HG03095 (cell line): Measurements from ENCODE around the gene UBE2C.
A peak's percentile ranks its signal among the peaks of the same experiment; 100 is the strongest.

Source experiments
- ATAC-seq: cut with Tn5 transposase; IDR thresholded peaks from one replicate; pipeline ENCODE4 v1.9.1; 2021; ENCODE audit warnings: moderate library complexity; ENCODE audit not compliant: unreplicated experiment

UBE2C gene

DNA sequence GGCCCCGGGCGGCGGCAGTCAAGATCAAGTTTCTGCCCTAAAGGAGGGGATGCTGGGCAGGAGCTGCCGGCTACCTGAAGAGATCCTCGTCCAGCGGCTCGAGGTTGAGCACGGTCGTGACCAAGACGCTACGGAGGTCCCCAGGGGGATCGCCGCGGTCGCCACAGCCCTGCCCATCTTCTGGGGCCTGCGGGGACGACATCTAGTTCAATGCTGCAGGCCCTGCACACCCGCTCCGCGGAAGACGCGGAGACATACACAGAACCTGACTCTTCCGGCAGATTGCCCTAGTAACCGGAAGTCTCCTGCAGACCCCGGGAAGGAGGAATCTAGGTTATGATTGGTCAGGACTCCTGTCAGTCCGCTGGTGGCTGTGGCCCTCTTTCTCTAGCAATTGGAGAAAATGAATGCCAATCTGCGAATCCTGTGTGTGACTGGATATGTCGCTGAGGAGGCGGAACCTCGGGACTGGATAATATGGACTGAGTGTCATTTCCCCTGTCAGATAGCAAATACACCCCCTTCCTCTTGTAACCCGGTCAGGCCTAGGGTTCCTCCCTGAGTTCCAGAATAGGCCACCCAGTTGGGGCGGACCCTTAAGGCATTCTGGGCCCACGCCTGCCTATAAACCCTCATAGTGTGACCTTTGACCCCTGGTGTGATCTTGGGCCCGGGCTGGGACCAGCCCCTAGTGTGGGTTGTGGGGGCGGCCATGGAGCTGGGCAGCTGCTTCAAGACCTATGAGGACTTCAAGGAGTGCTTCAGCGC, 44.9 kb downstream of the UBE2C start, which contains the start of the genes ACOT8 and ZSWIM3:
Gene ACOT8 (minus strand): TSS at position 279 of the 768 bp plus-strand sequence. CDS start 77 bp downstream, at position 202.
Gene ZSWIM3 (plus strand): TSS at position 501 of the 768 bp plus-strand sequence. CDS start 212 bp downstream, at position 713.
- ATAC-seq = peak; percentile 89

DNA sequence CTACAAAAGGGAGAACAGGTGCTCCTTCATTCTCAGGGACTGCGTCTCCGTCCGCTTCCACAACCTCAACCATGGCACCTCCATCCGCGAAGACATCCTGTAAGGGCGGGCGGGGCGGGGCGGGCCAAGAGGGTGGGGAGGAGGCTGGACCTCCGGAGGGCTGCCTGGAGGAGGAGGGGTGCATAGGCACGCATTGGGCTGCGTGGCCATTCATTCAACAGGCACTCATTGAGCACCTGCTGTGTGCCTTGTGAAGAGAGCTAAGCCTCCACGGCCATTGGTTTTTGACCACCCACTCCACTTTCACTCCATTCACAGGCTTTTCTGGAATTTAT, 45.4 kb downstream of the UBE2C start:
- ATAC-seq = peak; percentile 24

DNA sequence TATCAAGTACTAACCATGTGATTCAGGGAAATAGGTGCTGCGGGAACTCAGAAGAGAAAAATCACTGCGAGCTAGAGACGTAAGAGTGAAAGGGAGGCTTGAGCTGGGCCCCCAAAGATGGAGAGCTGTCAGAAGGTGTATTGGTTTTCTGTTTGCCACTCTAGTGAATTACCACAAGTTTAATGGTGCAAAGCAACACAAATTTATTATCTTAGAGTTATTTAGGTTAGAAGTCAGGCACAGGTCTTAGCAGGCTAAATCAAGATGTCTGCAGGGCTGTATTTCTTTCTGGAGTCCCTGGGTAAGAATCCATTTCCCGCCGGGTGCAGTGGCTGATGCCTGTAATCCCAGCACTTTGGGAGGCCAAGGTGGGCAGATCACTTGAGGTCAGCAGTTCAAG, 47.5 kb downstream of the UBE2C start:
- ATAC-seq = no peak

DNA sequence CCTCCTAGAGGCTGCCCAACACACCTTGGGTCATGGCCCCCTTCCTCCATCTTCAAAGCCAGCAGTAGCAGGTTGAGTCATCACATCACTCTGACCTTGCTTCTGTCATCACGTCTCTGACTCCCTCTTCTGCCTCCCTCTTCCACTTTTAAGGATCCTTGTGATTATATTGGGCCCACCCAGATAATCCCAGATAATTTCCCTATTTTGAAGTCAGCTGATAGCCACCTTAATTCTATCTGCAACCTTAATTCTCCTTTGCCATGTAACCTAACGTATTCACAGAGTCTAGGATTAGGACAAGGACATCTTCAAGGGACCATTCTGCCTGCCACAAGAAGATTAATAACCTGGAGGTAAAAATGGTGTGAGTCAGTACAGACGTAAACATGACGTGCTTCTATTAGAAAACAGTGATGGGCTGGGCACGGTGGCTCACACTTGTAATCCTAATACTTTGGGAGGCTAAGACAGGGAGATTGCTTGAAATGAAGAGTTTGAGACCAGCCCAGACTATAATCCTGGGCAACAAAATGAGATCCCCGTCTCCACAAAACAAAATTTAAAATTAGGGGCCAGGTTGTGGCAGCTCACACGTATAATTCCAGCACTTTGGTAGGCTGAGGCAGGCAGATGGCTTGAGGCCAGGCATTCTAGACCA, 48.2 kb downstream of the UBE2C start:
- ATAC-seq = no peak

DNA sequence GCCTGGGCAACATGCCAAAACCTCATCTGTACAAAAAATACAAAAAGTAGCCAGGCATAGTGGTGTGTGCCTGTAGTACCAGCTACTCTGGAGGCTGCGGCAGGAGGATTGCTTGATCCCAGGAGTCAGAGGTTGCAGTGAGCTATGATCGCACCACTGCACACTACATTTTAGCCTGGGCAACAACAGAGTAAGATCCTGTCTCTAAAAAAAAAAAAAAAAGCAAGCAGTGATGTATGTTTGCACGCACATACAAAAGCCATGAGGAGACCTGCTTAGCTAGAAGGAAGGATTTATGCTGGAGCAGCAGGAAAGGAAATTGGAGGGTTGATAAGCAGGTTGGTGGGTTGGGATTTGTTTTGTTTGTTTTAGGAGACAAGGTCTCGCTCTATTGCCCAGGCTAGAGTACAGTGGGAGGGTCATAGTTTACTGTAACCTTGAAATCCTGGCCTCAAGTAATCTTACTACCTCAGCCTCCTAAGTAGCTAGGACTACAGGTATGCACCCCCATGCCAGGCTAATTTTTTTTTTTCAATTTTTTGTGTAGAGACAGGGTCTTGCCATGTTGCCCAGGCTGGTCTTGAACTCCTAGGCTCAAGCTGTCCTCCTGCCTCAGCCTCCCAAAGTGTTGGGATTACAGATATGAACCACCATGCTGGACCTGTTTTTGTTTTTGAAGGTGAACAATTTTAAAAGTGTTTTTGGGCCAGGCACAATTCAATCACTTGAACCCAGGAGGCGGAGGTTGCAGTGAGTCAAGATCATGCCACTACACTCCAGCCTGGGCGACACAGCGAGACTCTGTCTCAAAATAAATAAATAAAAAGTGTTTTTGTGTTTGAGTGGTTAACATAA, 49.0 kb downstream of the UBE2C start:
- ATAC-seq = no peak

DNA sequence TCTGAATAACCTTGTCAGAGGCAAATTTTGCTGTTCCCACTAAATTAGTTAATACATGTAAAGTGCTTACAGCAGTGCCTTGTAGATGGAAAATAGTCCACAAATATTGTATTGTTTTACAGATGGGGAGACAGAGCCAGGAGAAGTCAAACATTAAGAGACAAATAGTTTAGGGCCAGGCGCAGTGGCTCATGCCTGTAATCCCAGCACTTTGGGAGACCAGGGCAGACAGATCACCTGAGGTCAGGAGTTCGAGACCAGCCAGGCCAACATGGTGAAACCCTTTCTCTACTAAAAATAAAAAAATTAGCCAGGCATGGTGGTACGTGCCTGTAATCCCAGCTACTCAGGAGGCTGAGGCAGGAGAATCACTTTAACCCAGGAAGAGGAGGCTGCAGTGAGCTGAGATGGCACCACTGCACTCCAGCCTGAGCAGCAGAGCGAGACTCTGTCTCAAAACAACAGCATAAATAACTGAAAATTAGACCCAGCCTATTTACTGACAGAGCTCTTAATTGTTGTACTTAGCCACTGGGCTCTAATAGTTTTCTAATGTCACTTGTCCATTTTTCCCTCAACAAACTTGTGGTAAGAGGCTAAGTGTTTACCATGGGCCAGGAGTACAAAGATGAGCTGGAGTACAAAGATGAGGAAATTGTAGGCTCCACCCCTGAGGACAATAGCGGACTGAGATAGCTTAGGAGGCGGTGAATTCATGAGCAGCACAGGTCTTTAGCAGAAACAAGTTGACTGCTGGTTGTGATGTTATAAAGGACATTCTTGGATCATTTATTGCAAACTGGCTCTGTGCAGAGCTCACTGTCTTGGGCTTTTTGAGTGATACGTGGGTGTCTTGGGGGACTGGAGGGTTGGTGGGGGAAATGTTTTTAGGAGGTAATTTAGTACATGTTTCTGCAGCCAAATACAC, 51.4 kb downstream of the UBE2C start:
- ATAC-seq = no peak

DNA sequence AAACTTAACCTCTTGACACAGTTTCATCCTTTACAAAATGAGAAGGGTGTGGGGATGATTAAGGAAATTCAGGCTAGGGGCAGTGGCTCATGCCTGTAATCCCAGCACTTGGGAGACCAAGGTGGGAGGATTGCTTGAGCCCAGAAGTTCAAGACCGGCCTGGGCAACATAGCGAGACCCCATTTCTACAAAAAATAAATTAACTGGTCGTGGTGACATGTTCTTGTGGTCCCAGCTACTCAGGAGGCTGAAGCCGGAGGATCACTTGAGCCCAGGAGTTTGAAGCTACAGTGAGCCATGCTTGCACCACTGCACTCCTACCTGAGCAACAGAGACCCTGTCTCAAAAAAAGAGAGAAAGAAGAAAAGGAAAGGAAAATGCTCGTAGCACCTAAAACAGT, 54.0 kb downstream of the UBE2C start:
- no peak for ATAC-seq
